NCI-H2196 treated with DMSO at 0.1 percent for 48 hours (cell line): ENCODE measurements around the gene PDE7B.

Source experiments
- DNase-seq: peaks from one replicate; lab custom pipeline; 2025; ENCODE audit not compliant: unreplicated experiment; lab: John Stamatoyannopoulos, UW

The PDE7B gene

GRCh38 chr6:136063096-136063495, 211.6 kb downstream of the PDE7B start:
- DNase-seq: no peak

GRCh38 chr6:136066005-136066404, 214.5 kb downstream of the PDE7B start:
- DNase-seq: no peak

- no peak for DNase-seq
Observed at GRCh38 chr6:136067731-136068341, 216.3 kb downstream of the PDE7B start.

- DNase-seq: no peak
Observed at GRCh38 chr6:136069119-136069518, 217.6 kb downstream of the PDE7B start.

GRCh38 chr6:136070815-136071214, 219.3 kb downstream of the PDE7B start:
- DNase-seq: no peak

GRCh38 chr6:136072691-136073090, 221.2 kb downstream of the PDE7B start:
- no peak for DNase-seq

GRCh38 chr6:136073216-136073615, 221.7 kb downstream of the PDE7B start:
- DNase-seq: no peak

GRCh38 chr6:136076496-136076895, 225.0 kb downstream of the PDE7B start:
- no peak for DNase-seq

- no peak for DNase-seq
Observed at GRCh38 chr6:136077834-136078576, 226.5 kb downstream of the PDE7B start.

- DNase-seq: no peak
Observed at GRCh38 chr6:136079701-136080565, 228.4 kb downstream of the PDE7B start.

GRCh38 chr6:136083540-136083939, 232.0 kb downstream of the PDE7B start:
- DNase-seq: no peak

- DNase-seq: no peak
Observed at GRCh38 chr6:136084403-136084802, 232.9 kb downstream of the PDE7B start.

GRCh38 chr6:136085370-136086115, 234.0 kb downstream of the PDE7B start:
- no peak for DNase-seq

- no peak for DNase-seq
Observed at GRCh38 chr6:136086686-136087085, 235.2 kb downstream of the PDE7B start.

GRCh38 chr6:136087986-136088385, 236.5 kb downstream of the PDE7B start:
- no peak for DNase-seq

GRCh38 chr6:136088693-136089092, 237.2 kb downstream of the PDE7B start:
- no peak for DNase-seq

GRCh38 chr6:136089876-136090275, 238.4 kb downstream of the PDE7B start:
- DNase-seq: no peak

- DNase-seq: no peak
Observed at GRCh38 chr6:136090929-136091328, 239.4 kb downstream of the PDE7B start.

- no peak for DNase-seq
Observed at GRCh38 chr6:136092897-136093296, 241.4 kb downstream of the PDE7B start.

- no peak for DNase-seq
Observed at GRCh38 chr6:136093835-136094234, 242.3 kb downstream of the PDE7B start.

- no peak for DNase-seq
Observed at GRCh38 chr6:136094812-136095211, 243.3 kb downstream of the PDE7B start.
